HepG2 (cell line): ENCODE data around the gene TMEM170B. TPM values are rescaled to one million over a fixed set of nuclear protein-coding genes. Genes with fewer than 3 reads are reported as not detected.
A peak's percentile ranks its signal among the peaks of the same experiment; 100 is the strongest.

Experiments
- AHR ChIP-seq: IDR thresholded peaks from 2 replicates; pipeline ENCODE4 v1.6.1; 2018; ENCODE audit warnings: missing genetic modification reagents, missing compliant biosample characterization
- CCDC6 ChIP-seq: sonication (generic); formaldehyde crosslinking; IDR thresholded peaks from 2 replicates; pipeline ENCODE4 v1.8.1; 2022; ENCODE audit warnings: mild to moderate bottlenecking, missing genetic modification reagents, moderate library complexity
- KMT2A ChIP-seq: sonication (generic); formaldehyde crosslinking; IDR thresholded peaks from 2 replicates; pipeline ENCODE4 v1.4.0; 2020; ENCODE audit warnings: missing genetic modification reagents
- SMAD1 ChIP-seq: sonication (generic); formaldehyde crosslinking; IDR thresholded peaks from 2 replicates; pipeline ENCODE4 v1.4.0; 2020; ENCODE audit warnings: missing genetic modification reagents, low read depth, mild to moderate bottlenecking, borderline replicate concordance
- SRSF9 ChIP-seq: fragments of 200-400 bp; formaldehyde crosslinking; IDR thresholded peaks from 2 replicates; pipeline ENCODE4 v1.6.1; 2018; ENCODE audit warnings: borderline replicate concordance, mild to moderate bottlenecking, low read depth, low read length; ENCODE audit not compliant: insufficient read depth, poor library complexity, severe bottlenecking
- SYNCRIP ChIP-seq: fragments of 200-400 bp; formaldehyde crosslinking; IDR thresholded peaks from 2 replicates; pipeline ENCODE4 v1.6.1; 2018; ENCODE audit warnings: mild to moderate bottlenecking, low read depth, low read length; ENCODE audit not compliant: insufficient read depth
- ZNF207 ChIP-seq: fragments of 450-650 bp; IDR thresholded peaks from 2 replicates; pipeline ENCODE4 v1.6.1; 2016; ENCODE audit warnings: antibody characterized with exemption, borderline replicate concordance
- ZNF44 ChIP-seq: sonication (generic); formaldehyde crosslinking; IDR thresholded peaks from 2 replicates; pipeline ENCODE4 v1.5.1; 2020; ENCODE audit warnings: mild to moderate bottlenecking, missing genetic modification reagents
- ZNF768 ChIP-seq: sonication (generic); formaldehyde crosslinking; IDR thresholded peaks from 2 replicates; pipeline ENCODE4 v1.4.0; 2020; ENCODE audit warnings: missing genetic modification reagents
- ZSCAN12 ChIP-seq: sonication (generic); formaldehyde crosslinking; IDR thresholded peaks from 2 replicates; pipeline ENCODE4 v1.9.0; 2021; ENCODE audit warnings: mild to moderate bottlenecking, missing genetic modification reagents
- polyA plus RNA-seq, 8 experiments: library from polyadenylated mRNA; depleted of rRNA in 3 of 8; stranded (reverse) in 7 of 8; unstranded in 1 of 8; fragments of >200 nt; fragmentation: Illumina TruSeq in 4 of 8; extraction: Trizol in 4 of 8; gene quantifications; 2 replicates each; pipeline versions ENCODE4 v1.2.1 to v1.2.3, GENCODE V29; 2011 to 2016; ENCODE audit warnings: low read depth in 4 of 8, missing spikeins in 1 of 8, mixed read lengths in 1 of 8; ENCODE audit not compliant: insufficient read depth in 1 of 8
- total RNA-seq, 5 experiments: library from RNA; depleted of rRNA; stranded (reverse); fragments of >200 nt; fragmentation: Illumina TruSeq; extraction: Trizol; gene quantifications; 2 replicates each; pipeline ENCODE4 v1.2.3, GENCODE V29; 2016; ENCODE audit warnings: low read depth in 1 of 5
- TF ChIP-seq, protein P1 (sequence below): sonication (generic); formaldehyde crosslinking; IDR thresholded peaks from 2 replicates; pipeline ENCODE4 v1.4.0; 2020; ENCODE audit warnings: mild to moderate bottlenecking, missing genetic modification reagents
- TF ChIP-seq, protein P2 (sequence below): sonication (generic); formaldehyde crosslinking; IDR thresholded peaks from 2 replicates; pipeline ENCODE4 v1.8.1; 2022; ENCODE audit warnings: mild to moderate bottlenecking, missing genetic modification reagents
- TF ChIP-seq, protein P3 (sequence below): sonication (generic); formaldehyde crosslinking; IDR thresholded peaks from 2 replicates; pipeline ENCODE4 v1.8.0; 2022; ENCODE audit warnings: mild to moderate bottlenecking, missing genetic modification reagents; ENCODE audit not compliant: insufficient replicate concordance
- TF ChIP-seq, protein P4 (sequence below): sonication (generic); formaldehyde crosslinking; IDR thresholded peaks from 2 replicates; pipeline ENCODE4 v1.4.0; 2020; ENCODE audit warnings: missing genetic modification reagents
- TF ChIP-seq, protein P5 (sequence below): sonication (generic); formaldehyde crosslinking; IDR thresholded peaks from 2 replicates; pipeline ENCODE4 v1.8.1; 2023; ENCODE audit warnings: missing genetic modification reagents, mild to moderate bottlenecking, borderline replicate concordance
- TF ChIP-seq, protein P6 (sequence below): sonication (generic); formaldehyde crosslinking; IDR thresholded peaks from 2 replicates; pipeline ENCODE4 v1.5.1; 2020; ENCODE audit warnings: missing genetic modification reagents, mild to moderate bottlenecking, borderline replicate concordance
- TF ChIP-seq, protein P7 (sequence below): sonication (generic); formaldehyde crosslinking; IDR thresholded peaks from 2 replicates; pipeline ENCODE4 v1.5.0; 2020; ENCODE audit warnings: mild to moderate bottlenecking, missing genetic modification reagents

Gene TMEM170B
- total and polyA plus RNA-seq, 2 of the 13 experiments (the other 11 are each of a cell fraction or from before 2014, with no cell fraction given): 3.3 to 9.4 TPM

DNA sequence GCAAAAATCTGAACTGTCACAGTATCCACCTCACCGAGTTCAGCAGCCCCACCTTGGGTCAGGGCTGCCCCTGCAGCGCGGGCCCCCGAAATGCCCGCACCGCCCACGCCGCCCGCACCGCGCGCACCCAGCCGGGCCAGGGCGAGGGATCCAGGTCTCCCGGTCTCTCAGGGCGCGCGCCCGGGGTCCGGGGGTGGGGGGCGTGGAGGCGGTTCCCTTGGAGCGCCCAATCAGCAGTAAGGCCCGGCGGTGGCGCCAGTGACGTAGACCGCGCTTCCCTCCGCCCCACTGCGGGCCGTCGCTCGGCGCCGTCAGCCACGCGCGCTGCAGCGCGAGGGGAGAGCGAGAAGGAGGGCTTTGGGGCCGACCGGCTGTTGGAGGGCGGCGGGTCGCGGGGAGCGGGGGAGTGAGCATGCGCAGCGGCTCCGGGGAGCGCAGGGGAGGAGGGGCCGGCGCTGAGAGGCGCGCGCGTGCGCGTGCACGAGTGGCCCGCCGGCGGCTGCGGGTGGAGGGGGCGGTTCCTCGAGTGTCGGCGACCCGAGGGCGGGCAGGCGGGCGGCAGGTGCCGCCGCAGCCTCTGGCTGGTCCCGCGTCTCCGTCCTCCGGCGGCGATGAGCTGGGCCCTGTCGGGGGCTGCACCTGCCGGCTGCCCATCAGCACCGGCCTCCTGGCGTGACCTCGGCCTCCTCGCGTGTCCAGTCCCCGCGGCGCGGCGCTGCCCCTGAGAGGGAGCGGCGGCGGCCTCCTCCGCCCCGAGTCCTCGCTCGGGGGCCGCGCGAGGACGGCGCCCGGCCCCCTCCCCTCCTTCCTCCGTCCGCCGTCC, at the start of gene TMEM170B (continued):
- TF ChIP-seq KMT2A (peak; percentile 46; the same call in 1 of the 2 replicates), ZNF768 (CRISPR knock-in tag) (0 out of 2 replicates have a peak, but pooled peaks have one; percentile 57), SMAD1 (CRISPR knock-in tag) (peak; percentile 63; the same call in 1 of the 2 replicates), AHR (CRISPR knock-in tag) (0 out of 2 replicates have a peak, but pooled peaks have one; percentile 31), CCDC6 (peak; percentile 64), ZNF207 (no peak), ZSCAN12 (CRISPR knock-in tag) (peak; percentile 31; the same call in 1 of the 2 replicates), SRSF9 (no peak), SYNCRIP (no peak), ZNF44 (peak; percentile 57; the same call in 1 of the 2 replicates)
- TF ChIP-seq, protein P1, sequence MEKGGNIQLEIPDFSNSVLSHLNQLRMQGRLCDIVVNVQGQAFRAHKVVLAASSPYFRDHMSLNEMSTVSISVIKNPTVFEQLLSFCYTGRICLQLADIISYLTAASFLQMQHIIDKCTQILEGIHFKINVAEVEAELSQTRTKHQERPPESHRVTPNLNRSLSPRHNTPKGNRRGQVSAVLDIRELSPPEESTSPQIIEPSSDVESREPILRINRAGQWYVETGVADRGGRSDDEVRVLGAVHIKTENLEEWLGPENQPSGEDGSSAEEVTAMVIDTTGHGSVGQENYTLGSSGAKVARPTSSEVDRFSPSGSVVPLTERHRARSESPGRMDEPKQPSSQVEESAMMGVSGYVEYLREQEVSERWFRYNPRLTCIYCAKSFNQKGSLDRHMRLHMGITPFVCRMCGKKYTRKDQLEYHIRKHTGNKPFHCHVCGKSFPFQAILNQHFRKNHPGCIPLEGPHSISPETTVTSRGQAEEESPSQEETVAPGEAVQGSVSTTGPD (CRISPR knock-in tag): no peak
- TF ChIP-seq, protein P2, sequence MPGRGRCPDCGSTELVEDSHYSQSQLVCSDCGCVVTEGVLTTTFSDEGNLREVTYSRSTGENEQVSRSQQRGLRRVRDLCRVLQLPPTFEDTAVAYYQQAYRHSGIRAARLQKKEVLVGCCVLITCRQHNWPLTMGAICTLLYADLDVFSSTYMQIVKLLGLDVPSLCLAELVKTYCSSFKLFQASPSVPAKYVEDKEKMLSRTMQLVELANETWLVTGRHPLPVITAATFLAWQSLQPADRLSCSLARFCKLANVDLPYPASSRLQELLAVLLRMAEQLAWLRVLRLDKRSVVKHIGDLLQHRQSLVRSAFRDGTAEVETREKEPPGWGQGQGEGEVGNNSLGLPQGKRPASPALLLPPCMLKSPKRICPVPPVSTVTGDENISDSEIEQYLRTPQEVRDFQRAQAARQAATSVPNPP (CRISPR knock-in tag): no peak
- TF ChIP-seq, protein P3, sequence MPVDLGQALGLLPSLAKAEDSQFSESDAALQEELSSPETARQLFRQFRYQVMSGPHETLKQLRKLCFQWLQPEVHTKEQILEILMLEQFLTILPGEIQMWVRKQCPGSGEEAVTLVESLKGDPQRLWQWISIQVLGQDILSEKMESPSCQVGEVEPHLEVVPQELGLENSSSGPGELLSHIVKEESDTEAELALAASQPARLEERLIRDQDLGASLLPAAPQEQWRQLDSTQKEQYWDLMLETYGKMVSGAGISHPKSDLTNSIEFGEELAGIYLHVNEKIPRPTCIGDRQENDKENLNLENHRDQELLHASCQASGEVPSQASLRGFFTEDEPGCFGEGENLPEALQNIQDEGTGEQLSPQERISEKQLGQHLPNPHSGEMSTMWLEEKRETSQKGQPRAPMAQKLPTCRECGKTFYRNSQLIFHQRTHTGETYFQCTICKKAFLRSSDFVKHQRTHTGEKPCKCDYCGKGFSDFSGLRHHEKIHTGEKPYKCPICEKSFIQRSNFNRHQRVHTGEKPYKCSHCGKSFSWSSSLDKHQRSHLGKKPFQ (CRISPR knock-in tag): peak; percentile 46
- TF ChIP-seq, protein P4, sequence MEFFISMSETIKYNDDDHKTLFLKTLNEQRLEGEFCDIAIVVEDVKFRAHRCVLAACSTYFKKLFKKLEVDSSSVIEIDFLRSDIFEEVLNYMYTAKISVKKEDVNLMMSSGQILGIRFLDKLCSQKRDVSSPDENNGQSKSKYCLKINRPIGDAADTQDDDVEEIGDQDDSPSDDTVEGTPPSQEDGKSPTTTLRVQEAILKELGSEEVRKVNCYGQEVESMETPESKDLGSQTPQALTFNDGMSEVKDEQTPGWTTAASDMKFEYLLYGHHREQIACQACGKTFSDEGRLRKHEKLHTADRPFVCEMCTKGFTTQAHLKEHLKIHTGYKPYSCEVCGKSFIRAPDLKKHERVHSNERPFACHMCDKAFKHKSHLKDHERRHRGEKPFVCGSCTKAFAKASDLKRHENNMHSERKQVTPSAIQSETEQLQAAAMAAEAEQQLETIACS (CRISPR knock-in tag): peak; percentile 98
- TF ChIP-seq, protein P5, sequence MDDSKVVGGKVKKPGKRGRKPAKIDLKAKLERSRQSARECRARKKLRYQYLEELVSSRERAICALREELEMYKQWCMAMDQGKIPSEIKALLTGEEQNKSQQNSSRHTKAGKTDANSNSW (CRISPR knock-in tag): no peak
- TF ChIP-seq, protein P6, sequence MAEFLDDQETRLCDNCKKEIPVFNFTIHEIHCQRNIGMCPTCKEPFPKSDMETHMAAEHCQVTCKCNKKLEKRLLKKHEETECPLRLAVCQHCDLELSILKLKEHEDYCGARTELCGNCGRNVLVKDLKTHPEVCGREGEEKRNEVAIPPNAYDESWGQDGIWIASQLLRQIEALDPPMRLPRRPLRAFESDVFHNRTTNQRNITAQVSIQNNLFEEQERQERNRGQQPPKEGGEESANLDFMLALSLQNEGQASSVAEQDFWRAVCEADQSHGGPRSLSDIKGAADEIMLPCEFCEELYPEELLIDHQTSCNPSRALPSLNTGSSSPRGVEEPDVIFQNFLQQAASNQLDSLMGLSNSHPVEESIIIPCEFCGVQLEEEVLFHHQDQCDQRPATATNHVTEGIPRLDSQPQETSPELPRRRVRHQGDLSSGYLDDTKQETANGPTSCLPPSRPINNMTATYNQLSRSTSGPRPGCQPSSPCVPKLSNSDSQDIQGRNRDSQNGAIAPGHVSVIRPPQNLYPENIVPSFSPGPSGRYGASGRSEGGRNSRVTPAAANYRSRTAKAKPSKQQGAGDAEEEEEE: no peak
- TF ChIP-seq, protein P7, sequence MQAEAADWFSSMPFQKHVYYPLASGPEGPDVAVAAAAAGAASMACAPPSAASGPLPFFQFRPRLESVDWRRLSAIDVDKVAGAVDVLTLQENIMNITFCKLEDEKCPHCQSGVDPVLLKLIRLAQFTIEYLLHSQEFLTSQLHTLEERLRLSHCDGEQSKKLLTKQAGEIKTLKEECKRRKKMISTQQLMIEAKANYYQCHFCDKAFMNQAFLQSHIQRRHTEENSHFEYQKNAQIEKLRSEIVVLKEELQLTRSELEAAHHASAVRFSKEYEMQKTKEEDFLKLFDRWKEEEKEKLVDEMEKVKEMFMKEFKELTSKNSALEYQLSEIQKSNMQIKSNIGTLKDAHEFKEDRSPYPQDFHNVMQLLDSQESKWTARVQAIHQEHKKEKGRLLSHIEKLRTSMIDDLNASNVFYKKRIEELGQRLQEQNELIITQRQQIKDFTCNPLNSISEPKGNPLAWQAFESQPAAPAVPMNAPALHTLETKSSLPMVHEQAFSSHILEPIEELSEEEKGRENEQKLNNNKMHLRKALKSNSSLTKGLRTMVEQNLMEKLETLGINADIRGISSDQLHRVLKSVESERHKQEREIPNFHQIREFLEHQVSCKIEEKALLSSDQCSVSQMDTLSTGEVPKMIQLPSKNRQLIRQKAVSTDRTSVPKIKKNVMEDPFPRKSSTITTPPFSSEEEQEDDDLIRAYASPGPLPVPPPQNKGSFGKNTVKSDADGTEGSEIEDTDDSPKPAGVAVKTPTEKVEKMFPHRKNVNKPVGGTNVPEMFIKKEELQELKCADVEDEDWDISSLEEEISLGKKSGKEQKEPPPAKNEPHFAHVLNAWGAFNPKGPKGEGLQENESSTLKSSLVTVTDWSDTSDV (CRISPR knock-in tag): no peak
